ENCODE results near the gene HEXB. TPM values are rescaled to one million over a fixed set of nuclear protein-coding genes. Genes with fewer than 3 reads are reported as not detected.

Gene HEXB
- total RNA-seq, 1 experiment from 2014 or later: 60.9 TPM

DNA sequence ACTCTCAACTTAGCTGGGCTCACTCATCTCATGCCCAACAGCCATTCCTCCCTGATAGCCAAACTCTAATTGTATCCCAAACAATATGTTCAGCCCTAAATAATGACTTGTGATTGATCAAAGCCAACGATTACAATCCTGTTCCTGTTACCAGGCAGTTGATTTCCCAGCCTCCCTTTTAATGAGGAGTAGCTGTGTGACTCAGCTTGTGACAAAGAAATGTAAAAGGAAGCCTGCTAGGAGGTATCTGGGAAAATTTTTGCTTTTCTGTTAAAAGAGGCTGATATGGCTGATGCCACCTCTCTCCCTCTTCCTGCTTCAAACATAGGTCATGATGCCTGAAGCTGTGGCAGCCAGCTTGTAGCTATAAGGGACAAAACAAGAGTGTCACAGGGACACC is 24.9 kb upstream of the HEXB start (continued):
- TF ChIP-seq, protein P1, sequence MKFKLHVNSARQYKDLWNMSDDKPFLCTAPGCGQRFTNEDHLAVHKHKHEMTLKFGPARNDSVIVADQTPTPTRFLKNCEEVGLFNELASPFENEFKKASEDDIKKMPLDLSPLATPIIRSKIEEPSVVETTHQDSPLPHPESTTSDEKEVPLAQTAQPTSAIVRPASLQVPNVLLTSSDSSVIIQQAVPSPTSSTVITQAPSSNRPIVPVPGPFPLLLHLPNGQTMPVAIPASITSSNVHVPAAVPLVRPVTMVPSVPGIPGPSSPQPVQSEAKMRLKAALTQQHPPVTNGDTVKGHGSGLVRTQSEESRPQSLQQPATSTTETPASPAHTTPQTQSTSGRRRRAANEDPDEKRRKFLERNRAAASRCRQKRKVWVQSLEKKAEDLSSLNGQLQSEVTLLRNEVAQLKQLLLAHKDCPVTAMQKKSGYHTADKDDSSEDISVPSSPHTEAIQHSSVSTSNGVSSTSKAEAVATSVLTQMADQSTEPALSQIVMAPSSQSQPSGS (CRISPR knock-in tag; IDR thresholded peaks at IDR 0.05; ENCODE audit: borderline replicate concordance, low read depth): no peak
- no peak for TF ChIP-seq RELA (CRISPR knock-in tag; IDR thresholded peaks at IDR 0.05; ENCODE audit: borderline replicate concordance)

- DNase-seq (ENCODE audit: low spot score): no peak
- H3K9me3 Mint-ChIP-seq: peaks cover 20% of the 10 kb centered on the region
- no peak overlapping the region for H3K27ac Mint-ChIP-seq
- TF ChIP-seq NFE2L1 (CRISPR knock-in tag; IDR thresholded peaks at IDR 0.05): no peak
- H3K4me1 Mint-ChIP-seq: peaks cover 2% of the 10 kb centered on the region
- no peak overlapping the region for H3K4me3 Mint-ChIP-seq
- no peaks in the 10 kb centered on the region for H3K27me3 Mint-ChIP-seq (ENCODE audit: low read depth)
- ChIA-PET CTCF (interaction anchor here (0.9 kb wide), 1 partner anchor 448 kb away, joined by 3 read pairs; no protein-coding TSS in a partner anchor), POLR2A (no interaction called here)
- peaks cover 2% of the 10 kb centered on the region; the same call in 1 of the 2 replicates for H3K36me3 Mint-ChIP-seq
- no peak for ATAC-seq
Observed at GRCh38 chr5:74660873-74661272, 24.2 kb upstream of the HEXB start.

GRCh38 chr5:74664551-74664950 is 20.5 kb upstream of the HEXB start:
- Mint-ChIP-seq H3K4me3 (no peak overlapping the region), H3K36me3 (no peaks in the 10 kb centered on the region), H3K9me3 (peaks cover 3% of the 10 kb centered on the region; the same call in 1 of the 2 replicates), H3K27ac (no peak overlapping the region), H3K27me3 (ENCODE audit: low read depth) (no peaks in the 10 kb centered on the region), H3K4me1 (peaks cover 13% of the 10 kb centered on the region)
- POLR2A ChIA-PET: no interaction called here
- ATAC-seq: no peak
- no peak for DNase-seq (ENCODE audit: low spot score)
- CTCF ChIA-PET: interaction anchor here (0.6 to 2.1 kb wide), 2 partner anchors 24 to 375 kb away, joined by 3 to 5 read pairs; partner anchors contain the start of gene ENC1
- TF ChIP-seq, protein P1 (CRISPR knock-in tag; IDR thresholded peaks at IDR 0.05; ENCODE audit: borderline replicate concordance, low read depth): no peak
- TF ChIP-seq HMGA2 (CRISPR knock-in tag; IDR thresholded peaks at IDR 0.05) (no peak), KAT7 (CRISPR knock-in tag; IDR thresholded peaks at IDR 0.05; ENCODE audit: borderline replicate concordance) (no peak), ZNF232 (CRISPR knock-in tag; IDR thresholded peaks at IDR 0.05) (no peak), NR1H2 (CRISPR knock-in tag; IDR thresholded peaks at IDR 0.05) (no peak), CREM (CRISPR knock-in tag; IDR thresholded peaks at IDR 0.05) (no peak), TCF7 (CRISPR knock-in tag; IDR thresholded peaks at IDR 0.05; ENCODE audit: low read depth) (no peak), PRRX2 (CRISPR knock-in tag; IDR thresholded peaks at IDR 0.05) (no peak), NFE2L1 (CRISPR knock-in tag; IDR thresholded peaks at IDR 0.05) (no peak), EMX1 (CRISPR knock-in tag; IDR thresholded peaks at IDR 0.05) (no peak), ZNF219 (CRISPR knock-in tag; IDR thresholded peaks at IDR 0.05; ENCODE audit: borderline replicate concordance) (no peak), ZBTB21 (CRISPR knock-in tag; IDR thresholded peaks at IDR 0.05; ENCODE audit: borderline replicate concordance) (no peak), ELF4 (CRISPR knock-in tag; IDR thresholded peaks at IDR 0.05; ENCODE audit: low read depth) (no peak), MXD4 (CRISPR knock-in tag; IDR thresholded peaks at IDR 0.05; ENCODE audit: borderline replicate concordance) (no peak), FOXJ3 (CRISPR knock-in tag; IDR thresholded peaks at IDR 0.05; ENCODE audit: borderline replicate concordance) (no peak), E2F4 (CRISPR knock-in tag; IDR thresholded peaks at IDR 0.05; ENCODE audit: borderline replicate concordance, low read depth) (no peak), FOXP1 (CRISPR knock-in tag; IDR thresholded peaks at IDR 0.05; ENCODE audit: borderline replicate concordance) (no peak)
- TF ChIP-seq, protein P2, sequence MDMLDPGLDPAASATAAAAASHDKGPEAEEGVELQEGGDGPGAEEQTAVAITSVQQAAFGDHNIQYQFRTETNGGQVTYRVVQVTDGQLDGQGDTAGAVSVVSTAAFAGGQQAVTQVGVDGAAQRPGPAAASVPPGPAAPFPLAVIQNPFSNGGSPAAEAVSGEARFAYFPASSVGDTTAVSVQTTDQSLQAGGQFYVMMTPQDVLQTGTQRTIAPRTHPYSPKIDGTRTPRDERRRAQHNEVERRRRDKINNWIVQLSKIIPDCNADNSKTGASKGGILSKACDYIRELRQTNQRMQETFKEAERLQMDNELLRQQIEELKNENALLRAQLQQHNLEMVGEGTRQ (CRISPR knock-in tag; IDR thresholded peaks at IDR 0.05): no peak
- TF ChIP-seq, protein P3, sequence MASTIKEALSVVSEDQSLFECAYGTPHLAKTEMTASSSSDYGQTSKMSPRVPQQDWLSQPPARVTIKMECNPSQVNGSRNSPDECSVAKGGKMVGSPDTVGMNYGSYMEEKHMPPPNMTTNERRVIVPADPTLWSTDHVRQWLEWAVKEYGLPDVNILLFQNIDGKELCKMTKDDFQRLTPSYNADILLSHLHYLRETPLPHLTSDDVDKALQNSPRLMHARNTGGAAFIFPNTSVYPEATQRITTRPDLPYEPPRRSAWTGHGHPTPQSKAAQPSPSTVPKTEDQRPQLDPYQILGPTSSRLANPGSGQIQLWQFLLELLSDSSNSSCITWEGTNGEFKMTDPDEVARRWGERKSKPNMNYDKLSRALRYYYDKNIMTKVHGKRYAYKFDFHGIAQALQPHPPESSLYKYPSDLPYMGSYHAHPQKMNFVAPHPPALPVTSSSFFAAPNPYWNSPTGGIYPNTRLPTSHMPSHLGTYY (CRISPR knock-in tag; IDR thresholded peaks at IDR 0.05): no peak
- TF ChIP-seq, protein P4, sequence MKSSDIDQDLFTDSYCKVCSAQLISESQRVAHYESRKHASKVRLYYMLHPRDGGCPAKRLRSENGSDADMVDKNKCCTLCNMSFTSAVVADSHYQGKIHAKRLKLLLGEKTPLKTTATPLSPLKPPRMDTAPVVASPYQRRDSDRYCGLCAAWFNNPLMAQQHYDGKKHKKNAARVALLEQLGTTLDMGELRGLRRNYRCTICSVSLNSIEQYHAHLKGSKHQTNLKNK (CRISPR knock-in tag; IDR thresholded peaks at IDR 0.05): no peak
